ENCODE data around the gene DNAJC6.

Gene DNAJC6

DNA sequence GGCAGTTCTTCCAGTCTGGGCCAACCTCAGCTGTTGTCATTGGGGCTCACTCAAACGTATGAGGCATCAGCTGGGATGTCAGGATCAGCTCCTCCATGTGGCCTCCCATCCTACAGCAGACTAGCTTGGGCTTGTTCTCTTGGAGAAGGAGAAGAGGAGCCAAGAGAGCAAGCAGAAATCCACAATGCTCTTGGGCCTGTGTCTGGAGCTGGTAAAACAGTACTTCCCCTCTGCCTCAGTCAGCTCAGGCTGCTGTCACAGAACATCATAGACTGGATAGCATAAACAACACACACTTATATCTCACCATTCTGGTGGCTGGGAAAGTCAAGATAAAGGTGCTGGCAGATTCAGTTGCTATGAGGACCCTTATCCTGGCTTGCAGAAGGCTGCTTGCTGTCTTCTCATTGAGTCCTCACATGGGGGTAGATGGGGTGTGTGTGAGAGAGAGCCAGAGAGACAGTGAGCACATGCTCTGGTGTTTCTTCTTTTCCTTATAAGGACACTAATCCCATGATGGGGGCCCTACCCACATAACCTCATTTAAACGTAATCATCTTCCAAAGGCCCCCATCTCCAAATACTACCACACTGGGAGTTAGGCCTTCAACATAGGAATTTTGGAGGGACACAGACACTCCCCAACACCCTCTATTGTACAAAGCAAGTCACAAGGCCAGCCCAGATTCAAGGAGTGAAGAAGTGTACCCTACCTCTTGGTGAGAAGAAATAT, 16.3 kb upstream of the DNAJC6 start:
- in situ Hi-C loops (cut with HindIII; ENCODE audit: low sequenced_read_pairs), result loop anchor here (5.0 kb wide), 1 partner anchor 76 kb away; no protein-coding TSS in a partner anchor

DNA sequence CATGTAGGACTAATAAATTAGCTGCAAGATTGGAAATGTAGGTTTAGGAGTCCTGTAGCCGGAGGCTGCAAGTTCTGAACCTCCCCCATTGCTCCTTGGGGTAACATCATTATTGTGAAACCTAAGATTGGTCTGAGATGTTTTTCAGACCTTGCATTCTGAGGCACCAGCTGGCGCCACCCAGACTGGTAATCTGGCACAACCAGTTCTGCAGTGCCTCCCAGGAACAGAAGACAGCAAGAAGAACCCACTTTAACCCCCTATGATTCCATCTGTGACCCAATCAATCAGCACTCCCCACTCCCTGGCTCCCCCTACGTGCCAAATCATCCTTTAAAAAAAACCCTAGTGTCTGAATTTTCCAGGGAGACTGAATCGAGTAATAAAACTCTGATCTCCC, 11.6 kb upstream of the DNAJC6 start:
- in situ Hi-C loops (cut with HindIII; ENCODE audit: low sequenced_read_pairs), result no loop called here

DNA sequence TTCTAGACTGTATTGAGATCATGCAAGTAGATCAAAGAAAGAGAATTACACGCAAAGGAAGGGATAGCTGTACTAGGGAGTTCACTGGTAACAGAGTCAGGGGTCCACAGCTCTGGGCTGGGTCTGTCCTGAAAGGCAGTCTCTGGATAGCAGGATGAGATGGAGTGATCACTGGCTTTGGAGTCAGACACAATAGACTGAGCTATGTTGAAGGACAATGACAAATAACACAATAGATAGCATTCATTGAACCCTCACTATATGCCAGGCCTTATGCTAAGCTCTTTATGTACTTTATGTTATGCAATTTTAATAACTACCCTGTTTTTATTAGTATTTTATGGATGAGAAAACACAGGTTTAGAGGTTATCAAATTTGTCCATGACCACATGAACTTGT, 10.0 kb upstream of the DNAJC6 start:
- in situ Hi-C loops (cut with HindIII; ENCODE audit: low sequenced_read_pairs), result no loop called here

DNA sequence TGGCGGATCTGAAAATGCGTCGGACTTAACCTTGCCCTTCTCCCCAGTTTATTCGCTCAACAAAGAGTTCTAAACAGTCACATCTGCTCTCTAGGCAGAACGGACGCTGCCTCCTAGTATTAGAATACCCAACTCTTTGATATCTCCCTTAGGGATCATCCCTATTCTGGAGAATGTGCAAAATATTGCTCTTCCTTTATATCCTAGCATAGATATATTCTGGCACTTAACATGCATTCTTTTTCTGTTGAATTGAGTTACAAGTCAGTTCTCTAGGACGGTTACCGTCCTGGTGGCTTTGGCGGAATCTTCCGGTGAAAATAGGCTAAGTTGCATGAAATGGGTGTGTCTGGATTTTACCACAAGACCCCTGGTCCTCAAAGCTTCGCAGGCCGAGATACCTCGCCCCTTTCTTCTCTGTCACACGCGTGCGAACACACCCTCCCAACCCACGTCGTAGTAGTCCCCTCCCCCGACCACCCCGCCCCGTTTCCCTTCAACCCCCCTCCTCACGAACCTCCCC, 501 bp upstream of the DNAJC6 start:
- in situ Hi-C loops (cut with HindIII; ENCODE audit: low sequenced_read_pairs), result no loop called here

DNA sequence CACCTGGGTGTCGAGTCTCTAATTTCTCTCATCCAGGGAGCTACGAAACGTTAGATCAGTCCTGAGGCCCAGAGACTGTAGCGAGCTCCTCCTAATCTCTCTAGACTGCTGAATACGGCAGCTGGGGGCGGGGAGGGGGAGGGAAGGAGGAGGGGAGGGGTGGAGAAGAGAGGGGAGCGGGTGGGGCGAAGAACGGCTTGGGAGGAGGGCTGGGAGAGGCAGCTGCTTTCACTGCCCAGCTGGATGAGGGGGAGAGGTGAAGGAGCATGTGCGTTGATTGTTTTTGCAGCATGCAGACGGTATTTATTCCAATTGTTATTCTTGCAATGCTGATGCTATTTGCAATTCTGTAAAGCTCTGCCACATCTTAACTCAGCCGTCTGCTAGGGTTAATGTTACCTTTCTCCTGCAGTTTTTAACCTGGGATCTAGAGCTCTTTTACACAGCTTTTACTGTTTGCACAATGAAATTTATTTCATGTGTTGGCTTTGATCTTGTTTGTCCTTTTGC, 790 bp downstream of the DNAJC6 start:
- in situ Hi-C loops (cut with HindIII; ENCODE audit: low sequenced_read_pairs), result no loop called here

DNA sequence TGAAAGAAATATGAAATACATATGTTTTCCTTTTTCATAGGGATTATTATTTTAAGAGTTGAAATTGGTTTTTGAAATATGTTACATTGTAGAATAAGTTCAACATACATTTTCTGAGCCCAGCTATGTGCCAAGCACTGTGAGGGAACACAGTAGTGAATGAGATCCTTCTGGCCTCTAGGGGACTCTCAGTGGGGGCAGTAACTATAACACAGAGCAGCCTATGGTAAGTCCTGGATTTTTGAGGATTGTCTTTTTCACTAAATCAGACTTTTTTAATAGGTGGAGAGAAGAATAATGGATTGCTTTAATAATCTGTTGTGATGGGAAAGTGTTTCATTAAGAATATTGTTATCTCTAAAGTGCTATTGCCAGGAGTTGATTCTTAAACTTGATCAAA, 2.4 kb downstream of the DNAJC6 start:
- in situ Hi-C loops (cut with HindIII; ENCODE audit: low sequenced_read_pairs), result no loop called here

DNA sequence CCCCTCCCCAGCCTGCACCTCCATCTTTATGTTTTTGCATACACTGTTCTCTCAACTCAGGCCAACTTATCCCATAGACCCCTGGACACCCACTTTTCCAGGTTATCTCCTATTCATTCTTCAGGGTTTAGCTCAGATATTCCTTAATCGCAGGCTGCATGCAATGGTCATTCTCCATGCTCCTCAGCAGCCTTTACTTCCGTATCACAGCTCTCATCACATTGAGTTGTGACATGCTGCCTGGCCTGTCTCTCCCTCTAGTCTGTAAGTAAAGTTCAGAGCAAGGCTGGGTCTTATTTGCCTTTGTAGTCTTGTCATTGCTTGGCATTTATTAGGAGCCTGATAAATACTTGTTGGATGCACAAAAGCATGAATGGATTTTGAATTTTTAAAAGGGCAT, 6.9 kb downstream of the DNAJC6 start:
- in situ Hi-C loops (cut with HindIII; ENCODE audit: low sequenced_read_pairs), result no loop called here

DNA sequence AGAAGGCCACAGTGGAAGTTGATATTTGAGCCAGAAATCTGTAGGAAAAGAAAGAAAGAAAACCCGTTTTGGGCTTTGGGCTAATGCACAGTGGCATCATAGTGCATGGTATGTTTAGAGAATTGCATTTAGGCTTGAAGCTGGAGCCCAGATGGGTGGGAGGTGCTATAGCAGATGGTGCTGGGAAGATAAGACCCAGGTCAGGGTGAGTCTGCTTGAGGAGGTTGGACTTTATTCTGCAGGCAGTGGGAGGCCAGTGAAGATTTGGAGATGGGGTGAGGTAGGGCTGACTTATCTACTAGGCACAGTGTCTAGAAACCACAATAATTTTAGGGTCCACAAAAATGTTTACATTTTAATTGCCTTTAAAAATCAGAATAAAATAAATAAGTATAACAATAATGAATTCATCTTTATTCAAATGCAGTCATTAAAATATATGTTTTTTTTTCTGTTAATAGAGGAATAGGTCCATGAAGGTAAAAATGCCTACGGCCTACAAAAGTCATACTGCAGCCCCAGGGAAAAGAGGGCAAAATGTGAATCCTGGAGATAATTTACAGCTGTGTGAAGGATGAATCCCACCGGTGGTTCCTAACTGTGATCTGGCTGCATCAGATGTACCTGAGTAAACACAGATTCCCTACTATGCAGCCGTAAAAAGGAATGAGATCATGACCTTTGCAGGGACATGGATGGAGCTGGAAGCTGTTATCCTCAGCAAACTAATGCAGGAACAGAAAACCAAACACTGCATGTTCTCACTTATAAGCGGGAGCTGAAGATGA, 8.7 kb downstream of the DNAJC6 start:
- in situ Hi-C loops (cut with HindIII; ENCODE audit: low sequenced_read_pairs), result no loop called here

DNA sequence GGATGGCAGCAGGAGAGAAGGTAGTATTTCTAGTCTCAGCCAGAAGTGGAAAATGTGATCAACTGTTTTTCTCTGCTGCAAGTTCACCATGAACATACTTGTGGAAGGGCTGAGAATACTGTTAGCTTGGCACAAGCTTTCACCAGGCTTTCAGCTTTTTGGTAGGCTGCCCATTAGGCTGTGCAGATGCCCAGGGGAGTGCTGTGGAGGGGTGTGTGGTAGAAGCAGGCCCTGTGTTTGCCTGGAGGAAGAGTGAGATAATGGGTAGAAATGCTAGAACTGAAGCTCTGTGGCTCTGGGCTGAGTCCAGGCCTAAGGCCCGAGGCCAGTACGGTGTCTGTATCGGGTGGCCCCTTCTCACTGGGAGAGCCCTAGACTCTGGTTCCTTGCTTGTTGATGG, 9.8 kb downstream of the DNAJC6 start:
- in situ Hi-C loops (cut with HindIII; ENCODE audit: low sequenced_read_pairs), result no loop called here

DNA sequence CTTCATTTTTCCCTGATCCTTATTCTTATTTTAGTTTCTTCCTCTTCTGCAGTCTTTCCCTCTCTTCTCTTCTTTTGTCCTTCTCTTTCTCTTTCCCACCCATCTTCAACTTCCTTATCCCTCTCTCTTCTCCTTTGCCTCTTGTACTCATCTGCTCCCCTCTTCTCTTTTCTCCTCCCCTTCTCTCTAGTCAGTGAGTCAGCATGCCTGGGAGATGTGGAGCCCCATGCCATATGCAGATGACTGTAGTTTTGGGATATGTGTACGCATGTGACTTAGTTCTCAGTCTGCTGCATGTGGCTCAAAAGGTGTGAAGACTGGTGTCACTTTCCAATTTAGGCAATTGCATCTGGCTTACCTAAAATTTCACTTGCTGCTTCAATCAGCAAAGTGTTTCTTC, 10.4 kb downstream of the DNAJC6 start:
- in situ Hi-C loops (cut with HindIII; ENCODE audit: low sequenced_read_pairs), result no loop called here

DNA sequence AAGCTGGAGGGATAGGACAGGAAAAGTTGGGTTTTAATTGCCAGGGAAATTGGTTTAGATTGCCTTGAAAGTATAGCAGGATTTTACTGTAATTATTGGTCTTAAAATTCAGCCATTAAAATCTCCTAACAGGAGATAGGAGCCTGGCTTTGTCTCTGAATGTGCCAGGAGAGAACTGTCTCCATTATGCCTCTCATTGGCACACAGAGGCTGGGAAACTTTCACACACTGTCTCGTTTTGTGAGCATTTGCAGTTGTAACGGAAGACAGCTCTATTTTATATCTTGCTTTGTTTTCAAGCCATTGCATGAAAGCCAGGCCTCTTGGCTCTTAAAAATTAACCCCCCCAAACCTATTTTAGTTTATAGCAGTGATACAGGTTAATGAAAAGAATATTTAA, 12.5 kb downstream of the DNAJC6 start:
- in situ Hi-C loops (cut with HindIII; ENCODE audit: low sequenced_read_pairs), result no loop called here

DNA sequence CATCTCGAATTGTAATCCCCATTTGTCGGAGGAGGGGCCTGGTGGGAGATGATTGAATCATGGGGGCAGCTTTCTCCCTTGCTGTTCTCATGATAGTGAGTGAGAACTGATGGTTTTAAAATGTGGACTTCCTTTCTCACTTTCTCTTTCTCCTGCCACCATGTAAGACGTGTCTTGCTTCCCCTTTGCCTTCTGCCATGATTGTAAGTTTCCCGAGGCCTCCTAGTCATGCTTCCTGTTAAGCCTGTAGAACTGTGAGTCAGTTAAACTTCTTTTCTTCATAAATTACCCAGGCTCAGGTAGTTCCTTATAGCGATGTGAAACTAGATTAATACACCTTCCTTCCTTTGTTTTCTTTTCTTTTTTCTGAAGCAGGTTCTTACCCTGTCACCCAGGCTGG, 13.9 kb downstream of the DNAJC6 start:
- in situ Hi-C loops (cut with HindIII; ENCODE audit: low sequenced_read_pairs), result no loop called here

DNA sequence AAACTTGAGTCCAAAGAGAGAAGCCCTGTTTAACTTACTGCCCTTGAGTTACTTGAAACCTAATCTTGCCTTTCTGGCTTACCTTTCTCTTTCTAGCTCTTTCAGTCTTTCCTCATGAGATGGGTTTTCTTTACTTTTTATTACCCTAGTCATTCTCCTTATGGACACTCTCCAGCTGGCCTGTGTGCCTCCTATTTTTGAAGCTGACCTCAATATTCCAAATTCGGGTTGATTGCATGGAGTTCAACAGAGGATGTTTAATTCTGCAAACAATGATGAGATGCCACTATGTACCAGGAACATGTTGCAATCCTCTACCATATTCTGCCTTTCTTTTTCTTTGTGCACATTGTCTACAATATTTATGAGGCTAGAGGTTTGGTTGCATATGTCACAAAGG, 20.7 kb downstream of the DNAJC6 start:
- in situ Hi-C loops (cut with HindIII; ENCODE audit: low sequenced_read_pairs), result no loop called here

DNA sequence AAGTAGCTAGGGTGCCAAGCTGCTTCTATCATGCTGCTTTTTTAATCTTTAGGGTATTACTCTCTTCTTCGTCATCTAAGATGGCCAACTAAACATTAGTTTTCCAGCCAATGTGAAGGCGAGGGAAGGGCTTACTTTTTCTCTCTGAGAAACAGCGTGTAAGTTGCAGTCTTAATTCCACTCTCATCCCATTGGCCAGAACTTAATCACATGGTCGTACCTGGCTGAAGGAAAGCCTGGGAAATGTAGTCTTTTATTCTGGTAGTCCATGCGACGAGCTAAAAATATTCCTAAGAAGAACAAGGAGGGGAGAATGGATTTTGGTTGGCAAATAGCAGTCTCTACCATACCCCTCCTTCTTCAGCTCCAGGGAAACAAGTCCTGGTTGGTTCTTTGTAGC, 21.5 kb downstream of the DNAJC6 start:
- in situ Hi-C loops (cut with HindIII; ENCODE audit: low sequenced_read_pairs), result no loop called here

DNA sequence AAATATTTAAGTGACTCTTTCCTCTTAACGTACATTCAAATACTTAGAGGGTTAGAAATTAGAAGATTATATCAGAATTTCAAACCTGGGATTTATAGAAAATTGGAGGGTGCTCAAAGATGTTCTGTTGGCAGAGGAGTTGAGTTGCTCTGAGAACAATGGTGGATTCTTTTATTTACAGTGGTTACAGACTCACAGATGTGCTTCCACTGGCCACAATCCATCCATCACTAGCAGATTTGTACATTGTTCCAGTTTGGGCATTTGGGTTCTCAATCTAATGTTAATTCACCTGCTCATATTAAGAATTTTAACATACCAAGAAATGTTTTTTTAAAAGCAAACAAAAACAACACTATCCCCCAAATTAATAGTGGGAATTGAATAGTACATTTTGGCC, 23.5 kb downstream of the DNAJC6 start:
- in situ Hi-C loops (cut with HindIII; ENCODE audit: low sequenced_read_pairs), result no loop called here

DNA sequence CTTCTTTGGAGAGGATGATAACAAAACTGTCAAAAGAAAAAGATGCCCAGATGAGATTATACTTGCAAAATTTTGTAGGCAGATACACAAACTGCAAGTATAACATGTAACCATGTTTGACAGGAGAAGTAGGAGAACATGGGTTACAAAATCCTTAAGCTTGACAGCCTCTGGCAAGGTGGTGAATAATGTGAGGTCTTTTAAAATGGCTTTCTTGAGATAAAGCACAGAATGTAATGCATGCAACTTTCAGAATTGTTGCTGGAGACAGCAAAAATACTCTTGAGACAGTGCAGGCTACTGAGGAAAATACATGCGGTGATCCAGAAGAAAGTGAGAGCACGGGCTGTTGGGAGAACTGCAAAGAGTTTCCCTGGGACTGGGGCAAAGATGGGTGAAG, 24.7 kb downstream of the DNAJC6 start:
- in situ Hi-C loops (cut with HindIII; ENCODE audit: low sequenced_read_pairs), result no loop called here

DNA sequence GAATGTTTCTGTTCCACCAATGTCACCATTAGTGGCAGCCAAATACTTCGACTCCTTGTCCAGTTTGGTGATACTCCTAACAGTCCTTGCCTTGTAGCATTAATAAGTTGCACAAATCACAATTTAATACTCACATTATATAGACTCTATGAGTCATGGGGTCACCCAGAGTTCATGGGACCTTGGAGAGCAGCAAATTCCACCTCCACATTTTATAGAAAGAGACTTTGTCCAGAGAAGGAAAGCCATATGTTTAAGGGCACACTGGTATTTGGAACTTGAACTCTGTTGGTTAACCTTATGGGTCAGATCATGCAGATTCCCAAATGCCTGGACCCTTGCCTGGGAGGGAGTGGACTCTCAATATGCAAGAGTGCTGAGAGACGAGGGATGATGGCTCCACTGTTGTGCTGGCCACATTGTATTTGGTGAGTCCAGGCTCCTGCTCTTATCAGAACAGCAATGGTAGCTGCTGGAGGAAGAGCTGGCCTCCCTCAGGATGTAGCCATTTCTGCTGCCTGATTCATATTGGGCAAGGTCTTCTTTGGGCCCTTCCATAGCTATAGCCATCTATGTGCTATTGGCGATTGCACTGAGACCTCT, 30.6 kb downstream of the DNAJC6 start:
- in situ Hi-C loops (cut with HindIII; ENCODE audit: low sequenced_read_pairs), result no loop called here

DNA sequence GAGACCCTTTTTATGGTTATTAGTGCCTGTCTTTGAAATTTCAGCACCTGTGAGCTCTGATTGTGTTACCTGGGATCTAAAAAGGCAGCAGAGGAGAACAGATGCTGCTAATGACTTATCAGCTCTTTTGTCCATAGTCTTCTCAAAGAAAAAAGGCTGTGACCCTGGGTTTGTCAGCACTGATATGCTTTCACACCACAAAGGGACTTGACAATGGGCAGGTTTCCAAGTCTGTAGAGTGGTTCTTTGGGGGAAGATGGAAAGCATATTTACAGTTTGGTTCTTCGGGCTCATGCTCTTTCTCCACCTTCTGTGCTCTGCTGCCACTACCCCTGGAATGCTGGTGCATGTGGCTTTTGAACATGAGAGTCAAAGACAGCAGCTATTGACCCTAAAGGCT, 32.0 kb downstream of the DNAJC6 start:
- in situ Hi-C loops (cut with HindIII; ENCODE audit: low sequenced_read_pairs), result no loop called here

DNA sequence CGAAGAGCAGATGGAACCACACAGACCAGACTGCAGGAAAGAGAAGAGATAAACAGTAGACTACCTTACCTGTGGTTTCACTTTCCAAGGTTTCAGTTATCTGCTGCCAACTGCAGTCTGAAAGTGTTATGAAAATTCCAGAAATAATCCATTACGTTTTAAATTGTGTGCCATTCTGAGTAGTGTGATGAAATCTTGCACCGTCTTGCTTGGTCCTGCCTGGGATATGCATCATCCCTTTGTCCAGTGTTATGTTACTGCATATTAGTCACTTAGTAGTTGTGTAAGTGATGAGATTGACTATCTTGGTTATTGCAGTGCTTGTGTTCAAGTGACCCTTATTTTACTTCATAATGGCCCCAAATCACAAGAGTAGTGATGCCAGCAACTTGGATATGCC, 33.9 kb downstream of the DNAJC6 start:
- in situ Hi-C loops (cut with HindIII; ENCODE audit: low sequenced_read_pairs), result no loop called here

DNA sequence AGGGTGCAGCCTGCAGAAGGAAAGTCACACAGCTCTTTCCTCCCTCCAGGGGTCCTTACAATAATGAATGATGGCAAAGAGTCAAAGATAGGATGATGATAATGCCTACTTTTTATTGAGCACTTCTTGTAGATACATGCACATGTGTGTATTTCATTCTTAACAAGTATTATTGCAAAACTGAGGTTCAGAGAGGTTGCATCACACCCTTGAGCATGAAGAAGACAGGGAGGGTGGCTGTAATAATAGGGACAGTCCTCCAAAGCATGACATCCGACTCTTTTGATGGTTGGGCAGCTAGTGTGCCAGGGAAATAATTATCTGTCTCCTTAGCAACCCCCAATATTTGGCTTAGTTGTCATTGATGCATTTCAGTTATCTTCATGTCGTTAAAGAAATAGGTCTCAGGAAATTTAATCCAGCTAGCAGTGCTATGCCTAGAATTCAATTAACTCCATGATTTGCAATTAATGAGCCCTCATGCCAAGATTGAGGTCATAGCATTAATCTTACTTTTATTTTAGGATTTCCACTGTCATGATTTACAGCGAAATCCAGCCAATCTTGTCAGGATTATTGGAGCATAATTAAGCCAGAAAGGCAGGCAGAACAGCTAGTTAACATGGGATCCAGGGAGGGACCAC, 35.0 kb downstream of the DNAJC6 start:
- in situ Hi-C loops (cut with HindIII; ENCODE audit: low sequenced_read_pairs), result no loop called here

DNA sequence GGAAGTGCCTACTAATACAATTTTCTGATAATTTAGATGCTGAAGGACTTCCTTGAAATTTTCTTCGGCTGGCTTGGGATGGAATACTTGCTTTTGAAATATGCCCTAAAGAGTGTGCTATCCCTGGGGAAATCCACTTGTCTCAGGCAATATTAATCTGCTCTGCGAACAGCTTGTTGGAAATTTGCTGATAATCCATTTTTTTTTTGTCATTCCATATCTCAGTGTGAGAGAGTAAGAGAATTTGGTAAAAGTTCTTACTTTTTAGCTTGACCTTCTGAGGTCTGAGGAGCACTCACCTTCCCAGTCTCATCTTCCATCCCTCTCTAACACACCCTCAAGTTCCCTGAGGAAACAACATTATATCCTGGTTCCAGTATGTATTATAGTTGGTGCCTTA, 36.8 kb downstream of the DNAJC6 start:
- in situ Hi-C loops (cut with HindIII; ENCODE audit: low sequenced_read_pairs), result no loop called here
